Measurements from ENCODE around the gene PIP4K2A.
A peak's percentile ranks its signal among the peaks of the same experiment; 100 is the strongest.

Gene PIP4K2A

GRCh38 chr10:22714479-22715289 is at the start of gene PIP4K2A:
Gene PIP4K2A, minus strand, starts transcription at chr10:22714578. Its CDS starts 252 bp downstream, at chr10:22714326.
- Mint-ChIP-seq H3K27ac (no peak within 1 kb of the TSS), H3K9me3 (no peaks in the 10 kb centered on the region), H3K4me1 (peaks cover 48% of the 10 kb centered on the region)

GRCh38 chr10:22761569-22762220 is 47.3 kb upstream of the PIP4K2A start:
- Mint-ChIP-seq H3K4me1 (no peaks in the 10 kb centered on the region), H3K27me3 (ENCODE audit: low read depth, poor library complexity) (peaks cover 3% of the 10 kb centered on the region), H3K9me3 (no peaks in the 10 kb centered on the region), H3K27ac (no peak overlapping the region), H3K4me3 (no peak overlapping the region), H3K36me3 (ENCODE audit: low read depth) (no peaks in the 10 kb centered on the region)
- TF ChIP-seq CTCF (IDR thresholded peaks at IDR 0.05) = no peak
- DNase-seq = no peak

More at GRCh38 chr10:22714479-22715289, at the start of gene PIP4K2A:
- no peak for TF ChIP-seq CTCF (IDR thresholded peaks at IDR 0.05)
- peak within 1 kb of the TSS; percentile 86 for H3K4me3 Mint-ChIP-seq
- H3K27me3 Mint-ChIP-seq (ENCODE audit: low read depth, poor library complexity) = peaks cover 20% of the 10 kb centered on the region
- no peaks in the 10 kb centered on the region for H3K36me3 Mint-ChIP-seq (ENCODE audit: low read depth)
- peak; percentile 79 for DNase-seq

- H3K4me3 Mint-ChIP-seq = no peak overlapping the region
- H3K27ac Mint-ChIP-seq = no peak overlapping the region
- peaks cover 3% of the 10 kb centered on the region for H3K27me3 Mint-ChIP-seq (ENCODE audit: low read depth, poor library complexity)
- no peak for TF ChIP-seq CTCF (IDR thresholded peaks at IDR 0.05)
- no peaks in the 10 kb centered on the region for H3K9me3 Mint-ChIP-seq
- H3K36me3 Mint-ChIP-seq (ENCODE audit: low read depth) = no peaks in the 10 kb centered on the region
- DNase-seq = no peak
- H3K4me1 Mint-ChIP-seq = no peaks in the 10 kb centered on the region
These were observed 45.6 kb upstream of the PIP4K2A start for GRCh38 chr10:22760025-22760424.

- Mint-ChIP-seq H3K9me3 (no peaks in the 10 kb centered on the region), H3K36me3 (ENCODE audit: low read depth) (no peaks in the 10 kb centered on the region), H3K27ac (no peak overlapping the region)
These were observed 44.5 kb upstream of the PIP4K2A start for GRCh38 chr10:22758867-22759266.

GRCh38 chr10:22754296-22754695 is 39.9 kb upstream of the PIP4K2A start:
- Mint-ChIP-seq H3K4me1 (no peaks in the 10 kb centered on the region), H3K9me3 (no peaks in the 10 kb centered on the region), H3K36me3 (ENCODE audit: low read depth) (no peaks in the 10 kb centered on the region), H3K27ac (no peak overlapping the region), H3K27me3 (ENCODE audit: low read depth, poor library complexity) (peaks cover 4% of the 10 kb centered on the region), H3K4me3 (no peak overlapping the region)
- DNase-seq = no peak
- no peak for TF ChIP-seq CTCF (IDR thresholded peaks at IDR 0.05)

More at GRCh38 chr10:22758867-22759266, 44.5 kb upstream of the PIP4K2A start:
- Mint-ChIP-seq H3K27me3 (ENCODE audit: low read depth, poor library complexity) (peaks cover 4% of the 10 kb centered on the region), H3K4me1 (no peaks in the 10 kb centered on the region), H3K4me3 (no peak overlapping the region)
- no peak for TF ChIP-seq CTCF (IDR thresholded peaks at IDR 0.05)
- DNase-seq = no peak

Data from nephron progenitor cell (in vitro differentiated cells).